ENCODE measurements around the gene IL15.

IL15 gene

GRCh38 chr4:141771889-141772830, 135.8 kb downstream of the IL15 start:
- DNase-seq (ENCODE audit: low read depth in 2 of 2) = no peak

GRCh38 chr4:141772838-141773237, 136.5 kb downstream of the IL15 start:
- no peak for DNase-seq (ENCODE audit: low read depth in 2 of 2)

GRCh38 chr4:141782205-141782604, 145.8 kb downstream of the IL15 start:
- no peak for DNase-seq (ENCODE audit: low read depth in 2 of 2)

Measured in stimulated activated CD8-positive, alpha-beta memory T cell treated with anti-CD3 and anti-CD28 coated beads, Interleukin-15, amount 100 ng/mL, for 4 hours (primary cell).